ENCODE results near the gene GSDMA.

The GSDMA gene

DNA sequence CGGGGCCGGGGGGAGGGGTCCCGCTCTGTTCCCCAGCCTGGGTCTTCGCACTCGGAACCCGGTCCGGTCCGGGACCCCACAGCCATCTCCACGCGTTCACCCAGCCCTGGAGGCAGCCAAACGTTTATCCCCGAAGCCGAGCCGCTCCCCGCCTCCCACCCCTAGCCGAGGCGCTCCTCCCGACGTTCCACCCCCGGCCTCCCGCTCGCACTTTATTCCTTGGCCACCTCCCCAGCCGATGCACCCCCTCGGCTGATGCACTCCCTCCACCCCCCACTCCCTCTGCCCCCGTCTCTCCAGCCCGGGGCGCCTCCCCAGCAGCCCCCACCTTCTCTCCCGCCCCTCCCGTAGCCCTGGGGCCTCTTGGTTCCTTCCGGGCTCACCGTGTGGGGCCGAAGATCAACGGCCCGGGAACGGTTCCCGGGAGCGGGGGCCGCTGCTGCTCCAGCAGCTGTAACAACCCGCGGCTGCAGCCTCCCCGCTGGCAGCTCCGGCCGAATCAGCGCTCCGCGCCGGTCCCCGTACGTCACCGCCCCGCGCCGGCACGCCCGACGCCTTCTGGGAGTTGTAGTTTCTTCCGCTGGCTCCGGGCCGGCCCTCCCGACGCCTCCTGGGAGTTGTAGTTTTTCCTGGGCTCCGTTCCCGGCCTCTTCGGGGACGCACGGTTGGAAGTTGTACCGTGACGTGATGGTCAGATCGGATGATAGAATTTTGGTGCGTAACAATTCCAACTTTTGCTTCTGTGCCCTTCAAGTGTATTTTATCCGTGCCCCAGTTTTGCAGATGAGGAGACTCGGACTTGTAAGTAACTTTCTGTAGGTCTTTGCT lies 35.5 kb upstream of the GSDMA start, which contains the start of the genes LRRC3C and ORMDL3 (continued):
- TF ChIP-seq ZBTB8A (tag by site-specific recombination; IDR thresholded peaks at IDR 0.05) (peak; percentile 44; the same call in 1 of the 2 replicates), ZNF335 (tag by site-specific recombination; conservative IDR thresholded peaks at IDR 0.05) (peak; percentile 100), IKZF3 (tag by site-specific recombination; IDR thresholded peaks at IDR 0.05) (peak; percentile 80), ZNF24 (tag by site-specific recombination; IDR thresholded peaks at IDR 0.05) (no peak), ZBTB20 (tag by site-specific recombination; IDR thresholded peaks at IDR 0.05) (peak; percentile 99), HOXD13 (CRISPR knock-in tag; IDR thresholded peaks at IDR 0.05; ENCODE audit: borderline replicate concordance) (no peak), ZIC2 (tag by site-specific recombination; IDR thresholded peaks at IDR 0.05) (peak; percentile 88), EGR2 (tag by site-specific recombination; IDR thresholded peaks at IDR 0.05; ENCODE audit: low read depth) (peak; percentile 89), ZNF747 (tag by site-specific recombination; IDR thresholded peaks at IDR 0.05) (no peak), ZNF571 (tag by site-specific recombination; IDR thresholded peaks at IDR 0.05) (no peak), TCF7L2 (IDR thresholded peaks at IDR 0.05; ENCODE audit: borderline replicate concordance, low read depth, low read length) (no peak), ZNF184 (tag by site-specific recombination; IDR thresholded peaks at IDR 0.05) (no peak), ZNF600 (tag by site-specific recombination; IDR thresholded peaks at IDR 0.05) (peak; percentile 77; the same call in 1 of the 2 replicates), ZNF707 (tag by site-specific recombination; IDR thresholded peaks at IDR 0.05) (no peak), ZNF394 (tag by site-specific recombination; IDR thresholded peaks at IDR 0.05; ENCODE audit: borderline replicate concordance) (peak; percentile 50; the same call in 1 of the 2 replicates), ZSCAN30 (tag by site-specific recombination; IDR thresholded peaks at IDR 0.05) (peak; percentile 18; the same call in 1 of the 2 replicates), ZNF837 (tag by site-specific recombination; IDR thresholded peaks at IDR 0.05) (0 out of 2 replicates have a peak, but pooled peaks have one; percentile 39), ZNF76 (tag by site-specific recombination; IDR thresholded peaks at IDR 0.05; ENCODE audit: borderline replicate concordance, low read depth) (peak; percentile 99), ZBTB17 (tag by site-specific recombination; IDR thresholded peaks at IDR 0.05) (peak; percentile 95), ZXDB (tag by site-specific recombination; IDR thresholded peaks at IDR 0.05) (peak; percentile 68), TRIM28 (IDR thresholded peaks at IDR 0.05; ENCODE audit: borderline replicate concordance, low read length) (no peak)
- TF ChIP-seq, protein P1, sequence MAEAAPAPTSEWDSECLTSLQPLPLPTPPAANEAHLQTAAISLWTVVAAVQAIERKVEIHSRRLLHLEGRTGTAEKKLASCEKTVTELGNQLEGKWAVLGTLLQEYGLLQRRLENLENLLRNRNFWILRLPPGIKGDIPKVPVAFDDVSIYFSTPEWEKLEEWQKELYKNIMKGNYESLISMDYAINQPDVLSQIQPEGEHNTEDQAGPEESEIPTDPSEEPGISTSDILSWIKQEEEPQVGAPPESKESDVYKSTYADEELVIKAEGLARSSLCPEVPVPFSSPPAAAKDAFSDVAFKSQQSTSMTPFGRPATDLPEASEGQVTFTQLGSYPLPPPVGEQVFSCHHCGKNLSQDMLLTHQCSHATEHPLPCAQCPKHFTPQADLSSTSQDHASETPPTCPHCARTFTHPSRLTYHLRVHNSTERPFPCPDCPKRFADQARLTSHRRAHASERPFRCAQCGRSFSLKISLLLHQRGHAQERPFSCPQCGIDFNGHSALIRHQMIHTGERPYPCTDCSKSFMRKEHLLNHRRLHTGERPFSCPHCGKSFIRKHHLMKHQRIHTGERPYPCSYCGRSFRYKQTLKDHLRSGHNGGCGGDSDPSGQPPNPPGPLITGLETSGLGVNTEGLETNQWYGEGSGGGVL (tag by site-specific recombination; IDR thresholded peaks at IDR 0.05): peak; percentile 97
- TF ChIP-seq, protein P2, sequence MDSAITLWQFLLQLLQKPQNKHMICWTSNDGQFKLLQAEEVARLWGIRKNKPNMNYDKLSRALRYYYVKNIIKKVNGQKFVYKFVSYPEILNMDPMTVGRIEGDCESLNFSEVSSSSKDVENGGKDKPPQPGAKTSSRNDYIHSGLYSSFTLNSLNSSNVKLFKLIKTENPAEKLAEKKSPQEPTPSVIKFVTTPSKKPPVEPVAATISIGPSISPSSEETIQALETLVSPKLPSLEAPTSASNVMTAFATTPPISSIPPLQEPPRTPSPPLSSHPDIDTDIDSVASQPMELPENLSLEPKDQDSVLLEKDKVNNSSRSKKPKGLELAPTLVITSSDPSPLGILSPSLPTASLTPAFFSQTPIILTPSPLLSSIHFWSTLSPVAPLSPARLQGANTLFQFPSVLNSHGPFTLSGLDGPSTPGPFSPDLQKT (IDR thresholded peaks at IDR 0.05; ENCODE audit: borderline replicate concordance, low read depth, low read length): no peak
- TF ChIP-seq, protein P3, sequence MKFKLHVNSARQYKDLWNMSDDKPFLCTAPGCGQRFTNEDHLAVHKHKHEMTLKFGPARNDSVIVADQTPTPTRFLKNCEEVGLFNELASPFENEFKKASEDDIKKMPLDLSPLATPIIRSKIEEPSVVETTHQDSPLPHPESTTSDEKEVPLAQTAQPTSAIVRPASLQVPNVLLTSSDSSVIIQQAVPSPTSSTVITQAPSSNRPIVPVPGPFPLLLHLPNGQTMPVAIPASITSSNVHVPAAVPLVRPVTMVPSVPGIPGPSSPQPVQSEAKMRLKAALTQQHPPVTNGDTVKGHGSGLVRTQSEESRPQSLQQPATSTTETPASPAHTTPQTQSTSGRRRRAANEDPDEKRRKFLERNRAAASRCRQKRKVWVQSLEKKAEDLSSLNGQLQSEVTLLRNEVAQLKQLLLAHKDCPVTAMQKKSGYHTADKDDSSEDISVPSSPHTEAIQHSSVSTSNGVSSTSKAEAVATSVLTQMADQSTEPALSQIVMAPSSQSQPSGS (tag by site-specific recombination; IDR thresholded peaks at IDR 0.05; ENCODE audit: low read depth): peak; percentile 84
- TF ChIP-seq, protein P4, sequence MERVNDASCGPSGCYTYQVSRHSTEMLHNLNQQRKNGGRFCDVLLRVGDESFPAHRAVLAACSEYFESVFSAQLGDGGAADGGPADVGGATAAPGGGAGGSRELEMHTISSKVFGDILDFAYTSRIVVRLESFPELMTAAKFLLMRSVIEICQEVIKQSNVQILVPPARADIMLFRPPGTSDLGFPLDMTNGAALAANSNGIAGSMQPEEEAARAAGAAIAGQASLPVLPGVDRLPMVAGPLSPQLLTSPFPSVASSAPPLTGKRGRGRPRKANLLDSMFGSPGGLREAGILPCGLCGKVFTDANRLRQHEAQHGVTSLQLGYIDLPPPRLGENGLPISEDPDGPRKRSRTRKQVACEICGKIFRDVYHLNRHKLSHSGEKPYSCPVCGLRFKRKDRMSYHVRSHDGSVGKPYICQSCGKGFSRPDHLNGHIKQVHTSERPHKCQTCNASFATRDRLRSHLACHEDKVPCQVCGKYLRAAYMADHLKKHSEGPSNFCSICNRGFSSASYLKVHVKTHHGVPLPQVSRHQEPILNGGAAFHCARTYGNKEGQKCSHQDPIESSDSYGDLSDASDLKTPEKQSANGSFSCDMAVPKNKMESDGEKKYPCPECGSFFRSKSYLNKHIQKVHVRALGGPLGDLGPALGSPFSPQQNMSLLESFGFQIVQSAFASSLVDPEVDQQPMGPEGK (tag by site-specific recombination; IDR thresholded peaks at IDR 0.05): peak; percentile 93
- TF ChIP-seq, protein P5, sequence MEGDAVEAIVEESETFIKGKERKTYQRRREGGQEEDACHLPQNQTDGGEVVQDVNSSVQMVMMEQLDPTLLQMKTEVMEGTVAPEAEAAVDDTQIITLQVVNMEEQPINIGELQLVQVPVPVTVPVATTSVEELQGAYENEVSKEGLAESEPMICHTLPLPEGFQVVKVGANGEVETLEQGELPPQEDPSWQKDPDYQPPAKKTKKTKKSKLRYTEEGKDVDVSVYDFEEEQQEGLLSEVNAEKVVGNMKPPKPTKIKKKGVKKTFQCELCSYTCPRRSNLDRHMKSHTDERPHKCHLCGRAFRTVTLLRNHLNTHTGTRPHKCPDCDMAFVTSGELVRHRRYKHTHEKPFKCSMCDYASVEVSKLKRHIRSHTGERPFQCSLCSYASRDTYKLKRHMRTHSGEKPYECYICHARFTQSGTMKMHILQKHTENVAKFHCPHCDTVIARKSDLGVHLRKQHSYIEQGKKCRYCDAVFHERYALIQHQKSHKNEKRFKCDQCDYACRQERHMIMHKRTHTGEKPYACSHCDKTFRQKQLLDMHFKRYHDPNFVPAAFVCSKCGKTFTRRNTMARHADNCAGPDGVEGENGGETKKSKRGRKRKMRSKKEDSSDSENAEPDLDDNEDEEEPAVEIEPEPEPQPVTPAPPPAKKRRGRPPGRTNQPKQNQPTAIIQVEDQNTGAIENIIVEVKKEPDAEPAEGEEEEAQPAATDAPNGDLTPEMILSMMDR (tag by site-specific recombination; IDR thresholded peaks at IDR 0.05): 0 out of 2 replicates have a peak, but pooled peaks have one; percentile 11
- TF ChIP-seq, protein P6, sequence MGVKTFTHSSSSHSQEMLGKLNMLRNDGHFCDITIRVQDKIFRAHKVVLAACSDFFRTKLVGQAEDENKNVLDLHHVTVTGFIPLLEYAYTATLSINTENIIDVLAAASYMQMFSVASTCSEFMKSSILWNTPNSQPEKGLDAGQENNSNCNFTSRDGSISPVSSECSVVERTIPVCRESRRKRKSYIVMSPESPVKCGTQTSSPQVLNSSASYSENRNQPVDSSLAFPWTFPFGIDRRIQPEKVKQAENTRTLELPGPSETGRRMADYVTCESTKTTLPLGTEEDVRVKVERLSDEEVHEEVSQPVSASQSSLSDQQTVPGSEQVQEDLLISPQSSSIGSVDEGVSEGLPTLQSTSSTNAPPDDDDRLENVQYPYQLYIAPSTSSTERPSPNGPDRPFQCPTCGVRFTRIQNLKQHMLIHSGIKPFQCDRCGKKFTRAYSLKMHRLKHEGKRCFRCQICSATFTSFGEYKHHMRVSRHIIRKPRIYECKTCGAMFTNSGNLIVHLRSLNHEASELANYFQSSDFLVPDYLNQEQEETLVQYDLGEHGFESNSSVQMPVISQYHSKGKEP (tag by site-specific recombination; IDR thresholded peaks at IDR 0.05): peak; percentile 99
- TF ChIP-seq, protein P7, sequence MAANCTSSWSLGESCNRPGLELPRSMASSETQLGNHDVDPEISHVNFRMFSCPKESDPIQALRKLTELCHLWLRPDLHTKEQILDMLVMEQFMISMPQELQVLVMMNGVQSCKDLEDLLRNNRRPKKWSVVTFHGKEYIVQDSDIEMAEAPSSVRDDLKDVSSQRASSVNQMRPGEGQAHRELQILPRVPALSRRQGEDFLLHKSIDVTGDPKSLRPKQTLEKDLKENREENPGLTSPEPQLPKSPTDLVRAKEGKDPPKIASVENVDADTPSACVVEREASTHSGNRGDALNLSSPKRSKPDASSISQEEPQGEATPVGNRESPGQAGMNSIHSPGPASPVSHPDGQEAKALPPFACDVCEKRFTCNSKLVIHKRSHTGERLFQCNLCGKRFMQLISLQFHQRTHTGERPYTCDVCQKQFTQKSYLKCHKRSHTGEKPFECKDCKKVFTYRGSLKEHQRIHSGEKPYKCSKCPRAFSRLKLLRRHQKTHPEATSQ (tag by site-specific recombination; IDR thresholded peaks at IDR 0.05): no peak
